ENCODE data around the gene SRBD1. TPM values are rescaled to one million over a fixed set of nuclear protein-coding genes. Genes with fewer than 3 reads are reported as not detected.

Gene SRBD1
- total RNA-seq, 4 donors from 2014 or later = 7.2 to 12.9 (median 9.9) TPM

- intact Hi-C loops (cut with DNase I; ENCODE audit: low total_unique reads) = no loop called here
- no peak overlapping the region for H3K4me3 ChIP-seq (ENCODE audit: low read depth, poor library complexity, severe bottlenecking)
- TF ChIP-seq POLR2A (IDR thresholded peaks at IDR 0.05) (no peak), CTCF (IDR thresholded peaks at IDR 0.05) (no peak)
- no peak for DNase-seq (ENCODE audit: low spot score in 2 of 2)
- 82 to 89% methylated on average over 2 of the region's 2 CpGs for WGBS, 2 donors
Observed at GRCh38 chr2:45361666-45362065, 249.4 kb downstream of the SRBD1 start.

GRCh38 chr2:45354776-45355175, 256.3 kb downstream of the SRBD1 start:
- TF ChIP-seq POLR2A (IDR thresholded peaks at IDR 0.05) (no peak), CTCF (IDR thresholded peaks at IDR 0.05) (no peak)
- H3K4me3 ChIP-seq (ENCODE audit: low read depth, poor library complexity, severe bottlenecking) = no peak overlapping the region
- no peak for DNase-seq (ENCODE audit: low spot score in 2 of 2)
- intact Hi-C loops (cut with DNase I; ENCODE audit: low total_unique reads) = no loop called here
- 90 to 96% methylated on average over 2 of the region's 2 CpGs for WGBS, 2 donors

- no peak overlapping the region for H3K4me3 ChIP-seq (ENCODE audit: low read depth, poor library complexity, severe bottlenecking)
- TF ChIP-seq POLR2A (IDR thresholded peaks at IDR 0.05) = no peak
- no peak for TF ChIP-seq CTCF (IDR thresholded peaks at IDR 0.05)
- 63 to 81% methylated on average over 2 of the region's 2 CpGs for whole genome bisulfite sequencing, 2 donors
- DNase-seq (ENCODE audit: low spot score in 2 of 2) = no peak
- intact Hi-C loops (cut with DNase I; ENCODE audit: low total_unique reads) = no loop called here
Observed at GRCh38 chr2:45353879-45354278, 257.2 kb downstream of the SRBD1 start.

GRCh38 chr2:45352506-45352905, 258.6 kb downstream of the SRBD1 start:
- no peak overlapping the region for H3K4me3 ChIP-seq (ENCODE audit: low read depth, poor library complexity, severe bottlenecking)
- intact Hi-C loops (cut with DNase I; ENCODE audit: low total_unique reads) = no loop called here
- no peak for DNase-seq (ENCODE audit: low spot score in 2 of 2)
- WGBS, 2 donors = 78 to 81% methylated on average over 2 of the region's 2 CpGs
- TF ChIP-seq POLR2A (IDR thresholded peaks at IDR 0.05) (no peak), CTCF (IDR thresholded peaks at IDR 0.05) (no peak)

- 55 to 60% methylated on average over 8 of the region's 8 CpGs for WGBS, 2 donors
- no peak overlapping the region for H3K4me3 ChIP-seq (ENCODE audit: low read depth, poor library complexity, severe bottlenecking)
- TF ChIP-seq CTCF (IDR thresholded peaks at IDR 0.05) = no peak
- no peak for TF ChIP-seq POLR2A (IDR thresholded peaks at IDR 0.05)
- no peak for DNase-seq (ENCODE audit: low spot score in 2 of 2)
- intact Hi-C loops (cut with DNase I; ENCODE audit: low total_unique reads) = no loop called here
Observed at GRCh38 chr2:45345331-45346234, 265.5 kb downstream of the SRBD1 start.

Measured in lower leg skin (tissue), 4 donors.